GM19397 (cell line): Measurements from ENCODE around the gene TBKBP1.

Experiments
- ATAC-seq: cut with Tn5 transposase; IDR thresholded peaks from one replicate; pipeline ENCODE4 v1.9.1; 2021; ENCODE audit warnings: mild to moderate bottlenecking, moderate library complexity; ENCODE audit not compliant: unreplicated experiment

TBKBP1 gene

GRCh38 chr17:47712330-47713023 is 18.5 kb downstream of the TBKBP1 start:
- ATAC-seq, result no peak

GRCh38 chr17:47713980-47714700 is 20.2 kb downstream of the TBKBP1 start:
- ATAC-seq, result no peak

- no peak for ATAC-seq
These were observed 20.9 kb downstream of the TBKBP1 start for GRCh38 chr17:47714773-47715396.

GRCh38 chr17:47715669-47716325 is 21.8 kb downstream of the TBKBP1 start:
- ATAC-seq, result no peak

GRCh38 chr17:47716375-47716774 is 22.4 kb downstream of the TBKBP1 start:
- no peak for ATAC-seq

GRCh38 chr17:47717261-47717697 is 23.3 kb downstream of the TBKBP1 start:
- ATAC-seq, result no peak

- ATAC-seq, result no peak
These were observed 24.1 kb downstream of the TBKBP1 start for GRCh38 chr17:47717979-47718621.

- no peak for ATAC-seq
These were observed 24.9 kb downstream of the TBKBP1 start for GRCh38 chr17:47718634-47719405.

- no peak for ATAC-seq
These were observed 25.6 kb downstream of the TBKBP1 start for GRCh38 chr17:47719411-47720152.

GRCh38 chr17:47720196-47720595 is 26.2 kb downstream of the TBKBP1 start:
- ATAC-seq, result no peak

GRCh38 chr17:47720754-47721533 is 27.0 kb downstream of the TBKBP1 start:
- no peak for ATAC-seq

GRCh38 chr17:47721725-47722124 is 27.8 kb downstream of the TBKBP1 start:
- ATAC-seq, result no peak

GRCh38 chr17:47724705-47725104 is 30.7 kb downstream of the TBKBP1 start:
- ATAC-seq, result no peak

- no peak for ATAC-seq
These were observed 31.6 kb downstream of the TBKBP1 start for GRCh38 chr17:47725446-47726111.

- no peak for ATAC-seq
These were observed 33.1 kb downstream of the TBKBP1 start for GRCh38 chr17:47726796-47727703.

- no peak for ATAC-seq
These were observed 33.7 kb downstream of the TBKBP1 start for GRCh38 chr17:47727704-47728036.

GRCh38 chr17:47728214-47728877 is 34.4 kb downstream of the TBKBP1 start:
- no peak for ATAC-seq
